HG03039 (cell line): ENCODE data around the gene CNKSR1.
A peak's percentile ranks its signal among the peaks of the same experiment; 100 is the strongest.

Experiments
- ATAC-seq: cut with Tn5 transposase; IDR thresholded peaks from one replicate; pipeline ENCODE4 v1.9.1; 2021; ENCODE audit warnings: mild to moderate bottlenecking, moderate library complexity; ENCODE audit not compliant: unreplicated experiment

CNKSR1 gene

DNA sequence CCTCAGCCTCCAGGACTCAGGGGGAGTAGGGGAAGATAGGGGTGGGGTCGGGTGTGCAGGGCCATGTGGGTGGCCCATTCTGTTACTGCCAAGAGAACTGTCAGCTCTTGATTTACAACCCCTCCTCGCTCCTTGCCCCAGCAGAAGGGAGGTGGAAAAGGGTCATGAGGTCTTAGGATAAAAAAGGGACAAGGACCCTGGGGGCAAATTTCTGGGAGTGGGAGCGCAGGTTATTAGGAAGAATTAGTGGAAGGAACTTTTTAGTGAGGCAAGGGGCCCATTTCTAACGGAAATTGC, 17.6 kb upstream of the CNKSR1 start:
- ATAC-seq = no peak

GRCh38 chr1:26160527-26161414, 16.5 kb upstream of the CNKSR1 start:
- no peak for ATAC-seq

GRCh38 chr1:26161415-26162219, 15.7 kb upstream of the CNKSR1 start:
- ATAC-seq = no peak

- no peak for ATAC-seq
Observed at GRCh38 chr1:26162220-26162709, 15.0 kb upstream of the CNKSR1 start.

DNA sequence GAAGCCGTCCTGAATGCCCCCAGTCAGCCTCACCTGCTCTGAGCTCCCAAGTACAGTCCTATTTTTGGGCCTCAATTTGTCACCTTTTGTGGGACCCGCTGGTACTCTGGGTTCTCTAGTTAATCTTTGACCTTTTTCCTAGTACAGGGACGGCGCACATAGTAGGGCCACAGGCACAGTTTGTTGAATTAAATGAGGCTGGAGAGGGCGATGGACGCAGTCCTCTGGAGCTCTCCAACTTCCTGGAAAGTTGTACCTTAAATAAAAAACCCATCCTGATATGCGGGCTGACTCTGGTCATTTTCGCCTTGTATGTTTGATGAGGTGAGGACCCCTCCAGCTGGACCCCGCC, 13.6 kb upstream of the CNKSR1 start:
- ATAC-seq = no peak

- no peak for ATAC-seq
Observed at GRCh38 chr1:26164036-26164860, 13.0 kb upstream of the CNKSR1 start.

DNA sequence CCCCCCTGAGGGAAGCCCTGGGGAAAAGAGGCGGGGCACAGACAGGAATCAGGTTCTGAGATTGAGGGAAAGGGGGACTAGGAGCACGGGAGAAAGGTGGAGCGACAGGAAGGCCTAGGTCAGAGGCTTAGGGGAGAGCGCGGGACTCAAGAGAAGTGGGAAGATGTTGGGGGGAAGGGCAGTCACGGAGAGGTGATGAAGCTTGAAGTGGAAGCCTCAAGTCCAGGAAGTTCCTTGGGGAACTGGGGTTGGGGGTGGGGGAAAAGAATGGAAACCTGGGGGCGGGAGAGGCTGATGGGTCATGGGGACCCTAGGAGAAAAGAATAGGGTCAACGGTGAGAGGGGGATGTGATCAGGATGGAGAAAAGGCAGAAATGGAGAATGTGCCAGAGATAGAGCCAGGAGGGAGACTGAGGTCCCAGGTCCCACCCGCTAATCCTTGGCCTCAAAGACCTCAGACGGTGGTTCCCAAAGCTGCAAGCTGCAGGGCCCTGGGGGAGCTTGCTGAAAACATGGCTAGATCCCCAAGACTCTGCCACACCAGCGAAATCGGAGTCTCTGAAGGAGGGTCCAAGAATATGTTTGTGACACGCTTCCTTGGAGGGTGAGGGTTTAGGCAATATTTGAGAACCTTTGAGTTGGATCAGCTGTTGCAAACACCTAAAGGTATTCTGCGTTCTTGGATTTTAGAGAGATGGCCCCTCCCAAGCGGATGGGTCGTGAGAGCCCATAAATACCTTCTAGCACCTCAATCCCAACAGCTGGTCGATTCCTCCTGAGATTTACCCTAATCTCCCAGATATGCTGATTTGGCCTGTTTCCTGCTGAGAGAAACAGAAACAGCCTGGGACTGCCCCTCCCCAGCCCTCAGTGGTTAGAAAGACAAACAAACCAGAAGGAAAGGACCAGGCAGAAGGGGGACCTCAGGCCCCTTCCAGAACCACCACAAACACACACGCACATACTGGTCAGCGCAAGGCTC, 12.1 kb upstream of the CNKSR1 start:
- ATAC-seq = no peak

- ATAC-seq = no peak
Observed at GRCh38 chr1:26166719-26167281, 10.5 kb upstream of the CNKSR1 start.

DNA sequence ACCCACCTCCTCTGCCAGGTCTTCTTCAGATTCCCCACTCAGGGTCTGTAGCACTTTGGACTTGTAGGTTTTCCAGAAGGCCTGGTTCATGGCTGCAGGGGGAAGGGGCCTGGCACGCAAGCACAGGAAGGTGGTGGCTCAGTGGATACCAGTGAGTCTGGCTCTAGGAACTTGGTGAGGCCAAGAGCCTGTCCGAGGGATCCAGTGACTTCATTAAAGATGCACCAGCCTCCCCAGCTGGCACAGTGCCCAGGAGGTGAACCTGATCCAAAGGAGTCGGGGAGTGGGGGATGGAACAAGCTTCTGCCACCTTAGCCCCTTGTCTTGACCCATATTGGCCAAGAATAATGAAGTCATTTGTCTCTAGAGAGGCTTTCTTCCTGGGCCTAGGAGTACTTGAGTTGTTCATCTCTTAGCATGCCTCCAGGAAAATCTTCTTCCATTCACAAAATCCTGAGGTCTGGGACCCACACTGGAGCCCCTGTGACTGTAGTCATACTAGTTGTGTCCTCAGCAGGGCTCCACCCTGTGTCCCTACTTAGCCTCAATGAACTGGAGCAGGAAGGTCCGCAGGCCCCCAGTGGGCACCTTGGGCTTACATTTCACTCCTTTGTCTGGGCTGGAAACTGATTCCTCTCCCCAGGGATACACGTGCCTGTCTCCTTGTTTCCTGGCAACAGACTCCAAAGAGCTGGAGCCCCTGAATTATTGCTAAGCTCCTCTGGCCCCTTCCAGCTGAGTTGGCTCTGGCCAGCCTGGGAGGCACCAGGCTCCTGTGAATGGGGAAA, 8.7 kb upstream of the CNKSR1 start, which contains the start of gene C1orf232:
Gene C1orf232, minus strand, starts transcription at position 554 of the 788 bp plus-strand sequence. Its CDS starts 464 bp downstream, at position 90.
- no peak for ATAC-seq

DNA sequence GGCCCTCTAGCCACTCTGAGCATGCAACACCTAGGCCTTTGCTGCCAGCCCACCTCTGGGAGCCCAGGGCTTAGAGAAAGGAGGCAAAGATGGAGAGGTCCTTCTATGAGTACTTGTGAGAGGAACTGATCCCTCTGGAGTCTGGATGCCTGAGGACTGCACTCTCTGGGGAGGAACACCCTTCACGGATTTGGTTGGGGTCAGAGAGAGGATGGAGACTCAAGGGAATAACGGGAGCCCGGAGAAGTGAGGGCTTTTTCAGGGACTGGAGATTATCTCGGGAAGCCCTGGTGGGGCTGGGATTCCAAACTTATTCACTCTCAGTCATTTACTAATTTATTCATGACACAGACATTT, 8.1 kb upstream of the CNKSR1 start:
- no peak for ATAC-seq

DNA sequence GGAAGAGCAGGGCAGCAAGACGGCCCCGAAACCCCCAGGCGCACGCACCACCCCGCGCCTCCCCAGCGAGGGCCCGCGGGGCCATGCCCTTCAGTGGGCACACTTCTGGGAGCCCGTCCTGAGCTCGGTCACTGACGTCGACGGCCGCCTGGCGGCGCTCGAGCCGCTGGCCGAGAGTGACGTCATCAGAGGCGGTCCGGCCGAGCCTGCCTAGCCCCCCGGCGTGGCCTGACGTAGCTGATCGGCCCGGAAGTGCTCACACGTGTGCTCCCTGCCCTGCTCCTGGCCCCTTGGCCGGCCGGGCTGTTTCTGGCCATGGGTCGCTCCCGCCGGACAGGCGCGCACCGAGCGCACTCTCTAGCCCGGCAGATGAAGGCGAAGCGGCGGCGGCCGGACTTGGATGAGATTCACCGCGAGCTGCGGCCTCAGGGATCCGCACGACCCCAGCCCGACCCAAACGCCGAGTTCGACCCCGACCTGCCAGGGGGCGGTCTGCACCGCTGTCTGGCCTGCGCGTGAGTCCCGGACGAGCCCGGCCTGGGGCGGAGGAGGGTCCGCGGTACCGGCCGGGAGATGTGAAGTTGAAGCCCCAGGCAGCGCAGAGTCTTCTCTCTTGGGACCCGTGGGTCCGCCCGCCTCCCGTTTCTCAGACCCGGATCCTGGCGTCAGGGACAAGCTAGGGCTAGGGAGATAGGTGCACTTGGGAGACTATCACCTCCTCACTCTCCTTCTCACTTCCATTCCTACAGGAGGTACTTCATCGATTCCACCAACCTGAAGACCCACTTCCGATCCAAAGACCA, 7.4 kb upstream of the CNKSR1 start, which contains the start of gene ZNF593:
Gene ZNF593, plus strand, starts transcription at position 240 of the 803 bp plus-strand sequence. Its CDS starts 76 bp downstream, at position 316.
- peak; percentile 88 for ATAC-seq

DNA sequence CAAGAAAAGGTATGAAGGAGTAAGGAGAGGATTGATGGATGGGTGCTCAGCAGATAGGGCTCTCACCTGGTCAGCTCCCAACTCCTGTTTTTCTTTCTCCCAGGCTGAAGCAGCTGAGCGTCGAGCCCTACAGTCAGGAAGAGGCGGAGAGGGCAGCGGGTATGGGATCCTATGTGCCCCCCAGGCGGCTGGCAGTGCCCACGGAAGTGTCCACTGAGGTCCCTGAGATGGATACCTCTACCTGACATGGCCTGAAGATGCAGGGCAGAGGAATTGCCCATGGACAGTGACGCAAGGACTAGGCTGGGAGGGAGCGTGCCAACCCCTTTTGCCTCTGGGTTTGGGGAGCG, 6.8 kb upstream of the CNKSR1 start:
- no peak for ATAC-seq

DNA sequence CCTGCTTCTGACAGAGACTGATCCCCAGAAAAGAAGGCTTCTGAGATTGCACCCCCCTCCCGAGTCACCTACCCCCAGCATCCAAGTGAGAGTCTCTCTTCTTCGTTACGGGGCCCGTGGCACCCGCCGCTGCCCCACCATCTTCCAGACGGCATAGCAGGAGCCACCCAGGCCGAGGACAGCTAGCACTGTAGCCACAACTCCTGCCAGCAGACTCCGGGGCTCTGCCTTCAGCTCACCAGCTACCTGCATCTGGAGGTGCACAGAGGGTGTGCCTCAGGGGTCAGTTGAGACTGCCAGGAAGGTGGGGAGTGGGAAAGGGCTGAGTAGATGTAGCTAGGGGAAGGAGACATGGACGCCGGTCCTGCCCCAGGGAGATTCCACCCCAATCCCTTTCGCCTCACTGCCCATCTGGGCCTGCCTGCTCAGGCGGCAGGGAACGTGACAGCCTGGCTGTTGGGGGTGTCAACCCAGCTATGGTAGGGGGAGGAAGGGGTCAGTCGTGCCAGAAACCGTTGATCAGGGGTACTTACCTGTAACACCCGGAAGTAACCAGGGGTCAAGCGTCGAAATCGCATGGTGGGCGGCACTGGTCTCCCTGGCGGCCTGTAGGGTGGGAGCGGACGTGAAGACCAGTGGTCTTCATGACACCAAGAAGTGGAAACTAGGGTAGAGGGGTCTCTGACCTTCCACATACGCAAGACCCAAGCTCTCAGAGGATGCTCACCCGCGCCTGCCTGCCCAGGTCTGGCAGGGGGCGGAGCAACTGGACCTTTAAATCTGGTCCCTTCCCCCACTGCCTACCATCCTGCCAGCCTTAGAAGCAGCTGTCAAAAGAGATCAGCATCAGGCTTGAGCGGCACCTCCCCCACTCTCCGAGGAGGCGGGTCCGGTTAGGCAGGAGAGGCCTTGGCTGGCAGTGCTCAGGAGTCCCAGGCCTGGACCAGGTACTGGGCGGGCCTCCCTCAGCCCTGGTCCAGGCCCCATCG, 5.9 kb upstream of the CNKSR1 start, which contains the start of gene ZNF593OS:
Gene ZNF593OS, minus strand, starts transcription at position 749 of the 989 bp plus-strand sequence. Its CDS starts 171 bp downstream, at position 578.
- no peak for ATAC-seq

GRCh38 chr1:26175346-26175745, 1.9 kb upstream of the CNKSR1 start:
- no peak for ATAC-seq

DNA sequence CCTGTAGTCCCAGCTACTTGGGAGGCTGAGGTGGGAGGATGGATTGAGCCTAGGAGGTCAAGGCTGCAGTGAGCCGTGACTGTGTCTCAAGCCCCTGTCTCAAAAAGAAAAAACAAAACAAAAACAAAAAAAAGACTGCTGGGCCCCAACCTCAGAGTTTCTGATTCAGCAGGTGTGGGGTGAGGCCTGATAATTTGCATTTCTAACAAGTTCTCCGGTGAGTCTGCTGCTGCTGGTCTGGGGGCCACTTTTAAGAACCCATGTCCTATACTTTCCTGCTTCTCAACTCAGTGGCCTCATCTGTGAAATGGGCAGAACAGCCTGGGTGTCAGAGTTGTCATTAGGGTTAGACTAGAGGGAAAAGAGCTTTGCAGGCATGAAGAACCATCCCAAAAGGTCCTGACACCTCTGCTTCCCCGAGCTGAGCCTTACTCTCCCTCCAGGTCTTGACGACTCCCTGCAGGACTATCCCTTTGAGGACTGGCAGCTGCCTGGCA, 2.8 kb downstream of the CNKSR1 start:
- ATAC-seq = no peak

- ATAC-seq = no peak
Observed at GRCh38 chr1:26181586-26182382, 4.5 kb downstream of the CNKSR1 start.
